ENCODE data around the gene DYNLRB1.

DNA sequence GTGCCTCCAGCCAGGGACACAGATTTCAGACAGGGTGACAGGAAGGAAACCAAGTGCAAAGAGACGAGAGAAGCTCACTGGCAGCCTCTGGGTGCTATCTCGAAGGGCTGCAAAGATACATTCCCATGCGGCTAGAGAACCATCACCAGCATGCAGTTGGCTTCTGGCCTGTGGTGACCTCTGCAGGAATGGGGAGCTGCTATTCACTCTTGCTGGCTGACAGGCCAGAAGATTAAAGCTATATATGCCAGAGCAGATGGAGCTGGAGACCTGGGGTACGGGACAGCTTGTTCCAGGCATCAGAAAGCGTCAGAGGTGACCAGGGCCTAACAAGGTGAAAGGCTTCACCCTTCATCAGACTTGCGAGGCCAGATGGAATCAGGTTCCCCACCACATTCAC lies 62.3 kb downstream of the DYNLRB1 start:
- TF ChIP-seq, protein P1, sequence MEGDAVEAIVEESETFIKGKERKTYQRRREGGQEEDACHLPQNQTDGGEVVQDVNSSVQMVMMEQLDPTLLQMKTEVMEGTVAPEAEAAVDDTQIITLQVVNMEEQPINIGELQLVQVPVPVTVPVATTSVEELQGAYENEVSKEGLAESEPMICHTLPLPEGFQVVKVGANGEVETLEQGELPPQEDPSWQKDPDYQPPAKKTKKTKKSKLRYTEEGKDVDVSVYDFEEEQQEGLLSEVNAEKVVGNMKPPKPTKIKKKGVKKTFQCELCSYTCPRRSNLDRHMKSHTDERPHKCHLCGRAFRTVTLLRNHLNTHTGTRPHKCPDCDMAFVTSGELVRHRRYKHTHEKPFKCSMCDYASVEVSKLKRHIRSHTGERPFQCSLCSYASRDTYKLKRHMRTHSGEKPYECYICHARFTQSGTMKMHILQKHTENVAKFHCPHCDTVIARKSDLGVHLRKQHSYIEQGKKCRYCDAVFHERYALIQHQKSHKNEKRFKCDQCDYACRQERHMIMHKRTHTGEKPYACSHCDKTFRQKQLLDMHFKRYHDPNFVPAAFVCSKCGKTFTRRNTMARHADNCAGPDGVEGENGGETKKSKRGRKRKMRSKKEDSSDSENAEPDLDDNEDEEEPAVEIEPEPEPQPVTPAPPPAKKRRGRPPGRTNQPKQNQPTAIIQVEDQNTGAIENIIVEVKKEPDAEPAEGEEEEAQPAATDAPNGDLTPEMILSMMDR (IDR thresholded peaks at IDR 0.05) = no peak
- TF ChIP-seq POLR2A (IDR thresholded peaks at IDR 0.05) = no peak
